ENCODE measurements around the gene L3MBTL4. TPM values are rescaled to one million over a fixed set of nuclear protein-coding genes. Genes with fewer than 3 reads are reported as not detected.

L3MBTL4 gene
- total RNA-seq, 2 donors from 2014 or later = 4.6 to 7.2 TPM

DNA sequence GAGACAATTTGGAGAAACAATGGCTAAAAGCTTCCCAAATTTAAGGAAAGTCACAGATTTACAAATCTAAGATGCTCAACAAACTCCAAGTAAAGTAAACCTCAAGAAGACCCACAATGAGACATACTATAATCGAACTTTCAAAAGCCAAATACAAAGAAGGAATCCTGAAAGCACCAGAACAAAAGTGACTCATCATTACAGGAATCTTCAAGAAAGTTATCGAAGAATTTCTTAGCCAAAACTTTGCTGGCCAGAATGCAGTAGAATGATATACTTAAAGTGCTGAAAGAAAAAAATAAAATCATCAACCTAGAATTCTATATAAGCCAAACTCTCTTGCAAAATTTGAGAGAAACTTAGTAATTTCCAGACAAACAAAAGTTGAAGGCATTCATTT, 412.8 kb downstream of the L3MBTL4 start:
- Histone ChIP-seq H3K4me3 (ENCODE audit: low read length) (no peak overlapping the region), H3K9ac (ENCODE audit: extremely low read depth, low read length, poor library complexity, severe bottlenecking) (no peak overlapping the region), H3K27ac (ENCODE audit: low read depth, low read length) (no peak overlapping the region), H3K9me3 (ENCODE audit: control insufficient read depth, low read length) (peaks cover 5% of the 10 kb centered on the region), H3K4me1 (ENCODE audit: control insufficient read depth, insufficient read depth, low read length) (peaks cover 16% of the 10 kb centered on the region), H3K36me3 (ENCODE audit: control insufficient read depth, insufficient read depth, low read length) (no peaks in the 10 kb centered on the region), H3K27me3 (ENCODE audit: control insufficient read depth, insufficient read depth, low read length, poor library complexity, severe bottlenecking) (no peaks in the 10 kb centered on the region)
- TF ChIP-seq, protein P1, sequence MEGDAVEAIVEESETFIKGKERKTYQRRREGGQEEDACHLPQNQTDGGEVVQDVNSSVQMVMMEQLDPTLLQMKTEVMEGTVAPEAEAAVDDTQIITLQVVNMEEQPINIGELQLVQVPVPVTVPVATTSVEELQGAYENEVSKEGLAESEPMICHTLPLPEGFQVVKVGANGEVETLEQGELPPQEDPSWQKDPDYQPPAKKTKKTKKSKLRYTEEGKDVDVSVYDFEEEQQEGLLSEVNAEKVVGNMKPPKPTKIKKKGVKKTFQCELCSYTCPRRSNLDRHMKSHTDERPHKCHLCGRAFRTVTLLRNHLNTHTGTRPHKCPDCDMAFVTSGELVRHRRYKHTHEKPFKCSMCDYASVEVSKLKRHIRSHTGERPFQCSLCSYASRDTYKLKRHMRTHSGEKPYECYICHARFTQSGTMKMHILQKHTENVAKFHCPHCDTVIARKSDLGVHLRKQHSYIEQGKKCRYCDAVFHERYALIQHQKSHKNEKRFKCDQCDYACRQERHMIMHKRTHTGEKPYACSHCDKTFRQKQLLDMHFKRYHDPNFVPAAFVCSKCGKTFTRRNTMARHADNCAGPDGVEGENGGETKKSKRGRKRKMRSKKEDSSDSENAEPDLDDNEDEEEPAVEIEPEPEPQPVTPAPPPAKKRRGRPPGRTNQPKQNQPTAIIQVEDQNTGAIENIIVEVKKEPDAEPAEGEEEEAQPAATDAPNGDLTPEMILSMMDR (conservative IDR thresholded peaks at IDR 0.05) = no peak
- H3K27me3 Mint-ChIP-seq (ENCODE audit: insufficient read depth) = no peaks in the 10 kb centered on the region
- WGBS, 2 experiments (ENCODE audit: insufficient coverage in 1 of 2, insufficient read length in 1 of 2) = 94% methylated on average over 2 of the region's 2 CpGs; no CpG with 5 or more reads in 1 of the 2 experiments
- no peak overlapping the region for H3K27ac Mint-ChIP-seq
- H3K4me1 Mint-ChIP-seq = peaks cover 21% of the 10 kb centered on the region
- peaks cover 13% of the 10 kb centered on the region for H3K9me3 Mint-ChIP-seq
- H3K4me3 Mint-ChIP-seq = no peak overlapping the region
- no peak for DNase-seq
- peaks cover 2% of the 10 kb centered on the region for H3K36me3 Mint-ChIP-seq (ENCODE audit: low read depth)

- H3K4me1 Mint-ChIP-seq = peaks cover 35% of the 10 kb centered on the region
- Histone ChIP-seq H3K27me3 (ENCODE audit: control insufficient read depth, insufficient read depth, low read length, poor library complexity, severe bottlenecking) (no peaks in the 10 kb centered on the region), H3K36me3 (ENCODE audit: control insufficient read depth, insufficient read depth, low read length) (no peaks in the 10 kb centered on the region), H3K4me1 (ENCODE audit: control insufficient read depth, insufficient read depth, low read length) (peaks cover 19% of the 10 kb centered on the region), H3K9ac (ENCODE audit: extremely low read depth, low read length, poor library complexity, severe bottlenecking) (no peak overlapping the region), H3K9me3 (ENCODE audit: control insufficient read depth, low read length) (peaks cover 5% of the 10 kb centered on the region), H3K27ac (ENCODE audit: low read depth, low read length) (no peak overlapping the region), H3K4me3 (ENCODE audit: low read length) (no peak overlapping the region)
- no peak overlapping the region for H3K4me3 Mint-ChIP-seq
- TF ChIP-seq, protein P1 (conservative IDR thresholded peaks at IDR 0.05) = no peak
- H3K36me3 Mint-ChIP-seq (ENCODE audit: low read depth) = no peaks in the 10 kb centered on the region
- H3K9me3 Mint-ChIP-seq = peaks cover 7% of the 10 kb centered on the region
- no peak overlapping the region for H3K27ac Mint-ChIP-seq
- DNase-seq = peak; percentile 10
- no peaks in the 10 kb centered on the region for H3K27me3 Mint-ChIP-seq (ENCODE audit: insufficient read depth)
Observed at GRCh38 chr18:5998907-5999306, 415.8 kb downstream of the L3MBTL4 start.

GRCh38 chr18:5998166-5998881, 416.4 kb downstream of the L3MBTL4 start:
- Mint-ChIP-seq H3K4me3 (no peak overlapping the region), H3K27ac (peak overlapping the region; percentile 72), H3K36me3 (ENCODE audit: low read depth) (no peaks in the 10 kb centered on the region), H3K4me1 (peaks cover 35% of the 10 kb centered on the region), H3K27me3 (ENCODE audit: insufficient read depth) (no peaks in the 10 kb centered on the region), H3K9me3 (peaks cover 7% of the 10 kb centered on the region)
- H3K4me1 ChIP-seq (ENCODE audit: control insufficient read depth, insufficient read depth, low read length) = peaks cover 19% of the 10 kb centered on the region
- H3K9me3 ChIP-seq (ENCODE audit: control insufficient read depth, low read length) = peaks cover 5% of the 10 kb centered on the region
- no peaks in the 10 kb centered on the region for H3K36me3 ChIP-seq (ENCODE audit: control insufficient read depth, insufficient read depth, low read length)
- 78 to 79% methylated on average over 6 to 7 of the region's 7 CpGs for WGBS, 2 experiments (ENCODE audit: insufficient coverage in 1 of 2, insufficient read length in 1 of 2)
- H3K27me3 ChIP-seq (ENCODE audit: control insufficient read depth, insufficient read depth, low read length, poor library complexity, severe bottlenecking) = no peaks in the 10 kb centered on the region
- TF ChIP-seq, protein P1 (conservative IDR thresholded peaks at IDR 0.05) = no peak
- no peak overlapping the region for H3K9ac ChIP-seq (ENCODE audit: extremely low read depth, low read length, poor library complexity, severe bottlenecking)
- peak; percentile 44 for DNase-seq
- no peak overlapping the region for H3K27ac ChIP-seq (ENCODE audit: low read depth, low read length)
- H3K4me3 ChIP-seq (ENCODE audit: low read length) = no peak overlapping the region
